NCI-H1694 treated with DMSO at 0.1 percent for 48 hours (cell line): ENCODE data around the gene TFEB.

ENCODE experiments used
- DNase-seq: peaks from one replicate; lab custom pipeline; 2025; lab: John Stamatoyannopoulos, UW

TFEB gene

GRCh38 chr6:41638002-41638934 lies 97.1 kb downstream of the TFEB start, which contains the start of gene MDFI:
TSS of gene MDFI (plus strand) at chr6:41638468. CDS start at chr6:41638750, 282 bp downstream.
- DNase-seq: no peak

GRCh38 chr6:41637194-41638001 lies 98.0 kb downstream of the TFEB start:
- DNase-seq: no peak

- DNase-seq: no peak
Observed at GRCh38 chr6:41636833-41637193, 98.6 kb downstream of the TFEB start.

- no peak for DNase-seq
Observed at GRCh38 chr6:41635365-41635764, 100.0 kb downstream of the TFEB start.

- no peak for DNase-seq
Observed at GRCh38 chr6:41634657-41635056, 100.8 kb downstream of the TFEB start.
